PFSK-1 (cell line): ENCODE results near the gene IKZF3.

ENCODE experiments used
- FOXP2 ChIP-seq: optimal IDR thresholded peaks from 2 replicates; pipeline ENCODE3; 2011; ENCODE audit warnings: borderline replicate concordance, control low read depth, inconsistent platforms; ENCODE audit not compliant: insufficient read depth; ENCODE audit errors: extremely low read length, extremely low read depth
- POLR2AphosphoS5 ChIP-seq: IDR thresholded peaks from 2 replicates; pipeline ENCODE4 v1.6.1; 2012; ENCODE audit warnings: low read depth, mild to moderate bottlenecking, control low read depth, low read length, moderate library complexity
- REST ChIP-seq, 2 experiments: IDR thresholded peaks; 2 replicates each; pipeline versions ENCODE4 v1.6.1 to v1.8.0; 2011 to 2012; ENCODE audit warnings: low read depth in 2 of 2, low read length in 2 of 2, control low read depth in 1 of 2, inconsistent platforms in 1 of 2, mild to moderate bottlenecking in 1 of 2, moderate library complexity in 1 of 2; ENCODE audit not compliant: insufficient read depth in 1 of 2
- SIN3A ChIP-seq: IDR thresholded peaks from 2 replicates; pipeline ENCODE4 v1.6.1; 2012; ENCODE audit warnings: mild to moderate bottlenecking, low read length, moderate library complexity, borderline replicate concordance; ENCODE audit not compliant: insufficient read depth
- TAF1 ChIP-seq: IDR thresholded peaks from 2 replicates; pipeline ENCODE4 v1.6.1; 2012; ENCODE audit warnings: low read length, control low read depth, borderline replicate concordance; ENCODE audit not compliant: insufficient read depth

Gene IKZF3

DNA sequence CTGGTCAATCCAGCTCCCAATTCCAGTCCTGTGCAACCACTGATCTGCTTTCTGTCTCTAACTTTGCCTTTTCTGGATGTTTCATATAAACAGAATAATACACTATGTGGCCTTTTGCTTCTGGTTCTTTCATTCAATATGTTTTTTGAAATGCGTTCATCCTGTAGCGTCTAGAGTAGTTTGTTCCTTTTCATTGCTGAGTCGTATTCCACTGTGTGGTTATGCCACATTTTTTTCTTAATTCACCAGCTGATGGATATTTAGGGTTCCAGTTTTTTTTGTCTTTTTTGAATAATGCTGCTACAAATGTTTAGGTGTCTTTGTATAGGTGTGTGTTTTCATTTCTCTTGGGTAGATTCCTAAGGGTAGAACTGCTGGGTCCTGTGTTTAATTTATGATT, 131.5 kb downstream of the IKZF3 start:
- no peak for TF ChIP-seq POLR2AphosphoS5
- no peak for TF ChIP-seq SIN3A
- no peak for TF ChIP-seq TAF1
- TF ChIP-seq REST (IDR thresholded peaks at IDR 0.05; ENCODE audit: insufficient read depth in 1 of 2, low read depth in 2 of 2, low read length in 2 of 2) = no peak
- TF ChIP-seq FOXP2 = no peak

DNA sequence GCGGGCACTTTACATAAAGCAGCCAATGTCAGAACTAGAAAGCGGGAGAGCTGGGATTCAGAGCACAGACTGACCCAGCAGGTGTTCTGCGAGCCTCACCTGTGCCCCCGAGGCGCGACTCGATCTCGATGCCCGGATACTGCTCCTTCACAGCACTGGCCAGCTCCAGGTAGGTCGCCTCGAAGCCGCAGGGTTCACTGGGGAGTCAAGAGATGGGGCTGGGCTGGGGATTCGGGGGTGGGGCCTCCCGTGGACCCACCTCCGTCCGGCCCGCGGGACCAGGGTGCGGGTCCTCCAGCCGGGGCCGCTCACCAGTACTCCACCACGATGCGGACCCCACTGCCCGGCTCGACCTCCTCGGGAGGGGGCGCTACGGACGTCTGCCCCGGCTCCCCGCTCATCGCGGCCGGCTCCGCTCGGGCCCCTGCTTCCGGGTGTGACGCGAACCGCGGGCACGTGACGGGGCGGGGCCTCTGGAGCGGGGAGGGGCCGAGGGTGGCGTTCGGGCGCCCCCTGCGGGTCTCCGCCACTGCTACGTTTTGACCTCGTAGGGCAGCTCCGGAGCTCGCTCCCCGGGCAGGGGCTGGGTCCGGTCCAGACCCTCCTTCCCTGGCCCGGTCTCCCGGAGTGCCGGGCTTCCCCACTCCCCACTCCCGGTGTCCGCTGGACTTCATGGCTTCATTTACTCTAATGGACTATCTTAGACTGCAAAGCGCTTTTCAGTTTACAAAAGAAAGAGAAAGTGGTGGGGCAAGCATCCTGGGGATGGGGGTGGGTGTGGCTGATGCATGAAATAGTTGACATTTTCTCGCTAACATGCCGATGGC, 133.8 kb downstream of the IKZF3 start, which contains the start of gene MIEN1:
MIEN1 (minus strand) TSS at position 438 of the 827 bp plus-strand sequence; CDS start at position 401, 37 bp downstream.
- TF ChIP-seq POLR2AphosphoS5 (peak; percentile 77), REST (IDR thresholded peaks at IDR 0.05; ENCODE audit: insufficient read depth in 1 of 2, low read depth in 2 of 2, low read length in 2 of 2) (no peak; a peak in 1 of 4 replicates), FOXP2 (peak; percentile 81)

DNA sequence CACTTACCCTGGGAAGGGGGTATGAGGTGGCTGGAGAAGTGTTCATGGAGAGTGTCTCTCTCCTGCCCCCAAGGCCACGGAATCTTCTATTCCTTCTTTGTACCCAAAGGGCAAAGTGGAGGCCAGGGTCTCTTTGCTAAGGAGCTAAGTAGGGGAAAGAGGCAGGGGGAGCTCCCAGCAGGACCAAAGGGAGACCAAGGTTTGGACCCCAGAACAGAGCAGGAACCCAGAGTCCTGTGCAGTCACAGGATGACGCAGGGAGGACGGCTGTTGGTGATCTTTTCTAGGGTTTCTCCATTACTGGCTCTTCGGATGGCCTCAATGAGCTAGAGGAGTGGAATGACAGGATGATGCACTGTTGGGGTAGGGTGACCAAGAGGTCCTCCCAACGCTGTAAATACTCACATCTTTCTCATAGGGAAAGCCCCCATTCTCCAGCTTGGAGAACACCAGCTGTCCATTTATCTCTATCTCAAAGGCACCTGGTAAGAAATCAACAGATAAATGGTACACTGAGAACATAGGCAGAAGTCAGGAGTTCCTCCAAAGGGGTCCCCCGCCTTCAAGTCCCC, 134.7 kb downstream of the IKZF3 start:
- TF ChIP-seq REST (IDR thresholded peaks at IDR 0.05; ENCODE audit: insufficient read depth in 1 of 2, low read depth in 2 of 2, low read length in 2 of 2) (no peak), SIN3A (no peak), POLR2AphosphoS5 (no peak), FOXP2 (no peak), TAF1 (no peak)

- no peak for TF ChIP-seq FOXP2
- no peak for TF ChIP-seq REST (IDR thresholded peaks at IDR 0.05; ENCODE audit: insufficient read depth in 1 of 2, low read depth in 2 of 2, low read length in 2 of 2)
- no peak for TF ChIP-seq TAF1
- TF ChIP-seq POLR2AphosphoS5 = no peak
- TF ChIP-seq SIN3A = no peak
These were observed 136.6 kb downstream of the IKZF3 start for GRCh38 chr17:39727556-39727955.

DNA sequence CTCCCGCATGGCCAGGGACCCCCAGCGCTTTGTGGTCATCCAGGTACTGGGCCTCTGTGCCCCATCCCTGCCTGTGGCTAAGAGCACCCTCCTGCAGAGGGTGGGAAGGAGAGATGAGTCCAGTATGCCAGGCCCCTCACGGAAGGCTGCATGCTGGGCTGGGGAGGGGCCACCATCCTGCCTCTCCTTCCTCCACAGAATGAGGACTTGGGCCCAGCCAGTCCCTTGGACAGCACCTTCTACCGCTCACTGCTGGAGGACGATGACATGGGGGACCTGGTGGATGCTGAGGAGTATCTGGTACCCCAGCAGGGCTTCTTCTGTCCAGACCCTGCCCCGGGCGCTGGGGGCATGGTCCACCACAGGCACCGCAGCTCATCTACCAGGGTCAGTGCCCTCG, 137.5 kb downstream of the IKZF3 start:
- TF ChIP-seq SIN3A (no peak), FOXP2 (no peak), TAF1 (no peak), POLR2AphosphoS5 (0 out of 2 replicates have a peak, but pooled peaks have one; percentile 25)
